ENCODE results near the gene HBE1. TPM values are rescaled to one million over a fixed set of nuclear protein-coding genes. Genes with fewer than 3 reads are reported as not detected.

The HBE1 gene
- polyA plus RNA-seq, 4 donors = 1.9 TPM; not detected in 3

- Histone ChIP-seq H3K27ac (ENCODE audit: low read depth in 1 of 3, low read length in 2 of 3) (no peak overlapping the region), H3K36me3 (ENCODE audit: control insufficient read depth in 3 of 3, insufficient read depth in 2 of 3, low read depth in 1 of 3, low read length in 3 of 3) (no peaks in the 10 kb centered on the region), H3K4me3 (ENCODE audit: low read depth in 1 of 3, low read length in 3 of 3) (no peak overlapping the region), H3K27me3 (ENCODE audit: control insufficient read depth in 3 of 3, insufficient read depth in 3 of 3, low read length in 3 of 3) (no peaks in the 10 kb centered on the region), H3K9me3 (ENCODE audit: control insufficient read depth in 2 of 2, insufficient read depth in 1 of 2, low read depth in 1 of 2, low read length in 1 of 2) (no peaks in the 10 kb centered on the region), H3K4me1 (ENCODE audit: control insufficient read depth in 3 of 3, insufficient read depth in 2 of 3, low read depth in 1 of 3, low read length in 2 of 3) (no peaks in the 10 kb centered on the region)
- FAIRE-seq (no peak), DNase-seq (no peak)
Measured at GRCh38 chr11:5239046-5239445, 30.7 kb downstream of the HBE1 start.

GRCh38 chr11:5238486-5238885 lies 31.3 kb downstream of the HBE1 start:
- no peaks in the 10 kb centered on the region for H3K9me3 ChIP-seq (ENCODE audit: control insufficient read depth in 2 of 2, insufficient read depth in 1 of 2, low read depth in 1 of 2, low read length in 1 of 2)
- H3K4me3 ChIP-seq (ENCODE audit: low read depth in 1 of 3, low read length in 3 of 3) = no peak overlapping the region
- H3K27me3 ChIP-seq (ENCODE audit: control insufficient read depth in 3 of 3, insufficient read depth in 3 of 3, low read length in 3 of 3) = no peaks in the 10 kb centered on the region
- H3K36me3 ChIP-seq (ENCODE audit: control insufficient read depth in 3 of 3, insufficient read depth in 2 of 3, low read depth in 1 of 3, low read length in 3 of 3) = no peaks in the 10 kb centered on the region
- WGBS, 3 donors = 34 to 55% (median 46%) methylated on average over 2 of the region's 2 CpGs
- FAIRE-seq (no peak), DNase-seq (no peak)
- no peak overlapping the region for H3K27ac ChIP-seq (ENCODE audit: low read depth in 1 of 3, low read length in 2 of 3)
- H3K4me1 ChIP-seq (ENCODE audit: control insufficient read depth in 3 of 3, insufficient read depth in 2 of 3, low read depth in 1 of 3, low read length in 2 of 3) = no peaks in the 10 kb centered on the region

GRCh38 chr11:5237420-5237819 lies 32.3 kb downstream of the HBE1 start:
- 49 to 86% (median 83%) methylated on average over 2 of the region's 2 CpGs for WGBS, 3 donors
- H3K27ac ChIP-seq (ENCODE audit: low read depth in 1 of 3, low read length in 2 of 3) = no peak overlapping the region
- no peaks in the 10 kb centered on the region for H3K36me3 ChIP-seq (ENCODE audit: control insufficient read depth in 3 of 3, insufficient read depth in 2 of 3, low read depth in 1 of 3, low read length in 3 of 3)
- H3K4me1 ChIP-seq (ENCODE audit: control insufficient read depth in 3 of 3, insufficient read depth in 2 of 3, low read depth in 1 of 3, low read length in 2 of 3) = no peaks in the 10 kb centered on the region
- FAIRE-seq = no peak
- no peak overlapping the region for H3K4me3 ChIP-seq (ENCODE audit: low read depth in 1 of 3, low read length in 3 of 3)
- H3K9me3 ChIP-seq (ENCODE audit: control insufficient read depth in 2 of 2, insufficient read depth in 1 of 2, low read depth in 1 of 2, low read length in 1 of 2) = no peaks in the 10 kb centered on the region
- no peak for DNase-seq
- no peaks in the 10 kb centered on the region for H3K27me3 ChIP-seq (ENCODE audit: control insufficient read depth in 3 of 3, insufficient read depth in 3 of 3, low read length in 3 of 3)

GRCh38 chr11:5235364-5236095 lies 34.2 kb downstream of the HBE1 start:
- no peak overlapping the region for H3K27ac ChIP-seq (ENCODE audit: low read depth in 1 of 3, low read length in 2 of 3)
- no peaks in the 10 kb centered on the region for H3K9me3 ChIP-seq (ENCODE audit: control insufficient read depth in 2 of 2, insufficient read depth in 1 of 2, low read depth in 1 of 2, low read length in 1 of 2)
- no peak for DNase-seq
- no peaks in the 10 kb centered on the region for H3K4me1 ChIP-seq (ENCODE audit: control insufficient read depth in 3 of 3, insufficient read depth in 2 of 3, low read depth in 1 of 3, low read length in 2 of 3)
- no peaks in the 10 kb centered on the region for H3K27me3 ChIP-seq (ENCODE audit: control insufficient read depth in 3 of 3, insufficient read depth in 3 of 3, low read length in 3 of 3)
- no peaks in the 10 kb centered on the region for H3K36me3 ChIP-seq (ENCODE audit: control insufficient read depth in 3 of 3, insufficient read depth in 2 of 3, low read depth in 1 of 3, low read length in 3 of 3)
- FAIRE-seq = no peak
- WGBS, 3 donors = 76 to 85% (median 84%) methylated on average over 5 of the region's 5 CpGs
- no peak overlapping the region for H3K4me3 ChIP-seq (ENCODE audit: low read depth in 1 of 3, low read length in 3 of 3)

- no peak for FAIRE-seq
- whole genome bisulfite sequencing, 3 donors = 46 to 60% (median 54%) methylated on average over 2 of the region's 2 CpGs
Measured at GRCh38 chr11:5234381-5234834, 35.3 kb downstream of the HBE1 start, which contains the start of gene HBD. Gene HBD, minus strand, starts transcription at chr11:5234483. Its CDS starts 50 bp downstream, at chr11:5234433.

GRCh38 chr11:5233307-5233706 lies 36.4 kb downstream of the HBE1 start:
- H3K4me3 ChIP-seq (ENCODE audit: low read depth in 1 of 3, low read length in 3 of 3) = no peak overlapping the region
- 47 to 77% (median 71%) methylated on average over 1 of the region's 1 CpG for WGBS, 3 donors
- H3K4me1 ChIP-seq (ENCODE audit: control insufficient read depth in 3 of 3, insufficient read depth in 2 of 3, low read depth in 1 of 3, low read length in 2 of 3) = no peaks in the 10 kb centered on the region
- no peaks in the 10 kb centered on the region for H3K36me3 ChIP-seq (ENCODE audit: control insufficient read depth in 3 of 3, insufficient read depth in 2 of 3, low read depth in 1 of 3, low read length in 3 of 3)
- H3K27ac ChIP-seq (ENCODE audit: low read depth in 1 of 3, low read length in 2 of 3) = no peak overlapping the region
- DNase-seq (no peak), FAIRE-seq (no peak)
- no peaks in the 10 kb centered on the region for H3K27me3 ChIP-seq (ENCODE audit: control insufficient read depth in 3 of 3, insufficient read depth in 3 of 3, low read length in 3 of 3)
- no peaks in the 10 kb centered on the region for H3K9me3 ChIP-seq (ENCODE audit: control insufficient read depth in 2 of 2, insufficient read depth in 1 of 2, low read depth in 1 of 2, low read length in 1 of 2)

More at GRCh38 chr11:5234381-5234834, 35.3 kb downstream of the HBE1 start, which contains the start of gene HBD:
- Histone ChIP-seq H3K36me3 (ENCODE audit: control insufficient read depth in 3 of 3, insufficient read depth in 2 of 3, low read depth in 1 of 3, low read length in 3 of 3) (no peaks in the 10 kb centered on the region), H3K27me3 (ENCODE audit: control insufficient read depth in 3 of 3, insufficient read depth in 3 of 3, low read length in 3 of 3) (no peaks in the 10 kb centered on the region), H3K9me3 (ENCODE audit: control insufficient read depth in 2 of 2, insufficient read depth in 1 of 2, low read depth in 1 of 2, low read length in 1 of 2) (no peaks in the 10 kb centered on the region), H3K4me3 (ENCODE audit: low read depth in 1 of 3, low read length in 3 of 3) (no peak within 1 kb of the TSS), H3K27ac (ENCODE audit: low read depth in 1 of 3, low read length in 2 of 3) (no peak within 1 kb of the TSS), H3K4me1 (ENCODE audit: control insufficient read depth in 3 of 3, insufficient read depth in 2 of 3, low read depth in 1 of 3, low read length in 2 of 3) (no peaks in the 10 kb centered on the region)
- no peak for DNase-seq

- Histone ChIP-seq H3K27ac (ENCODE audit: low read depth in 1 of 3, low read length in 2 of 3) (no peak overlapping the region), H3K27me3 (ENCODE audit: control insufficient read depth in 3 of 3, insufficient read depth in 3 of 3, low read length in 3 of 3) (no peaks in the 10 kb centered on the region), H3K9me3 (ENCODE audit: control insufficient read depth in 2 of 2, insufficient read depth in 1 of 2, low read depth in 1 of 2, low read length in 1 of 2) (no peaks in the 10 kb centered on the region), H3K4me3 (ENCODE audit: low read depth in 1 of 3, low read length in 3 of 3) (no peak overlapping the region), H3K4me1 (ENCODE audit: control insufficient read depth in 3 of 3, insufficient read depth in 2 of 3, low read depth in 1 of 3, low read length in 2 of 3) (no peaks in the 10 kb centered on the region), H3K36me3 (ENCODE audit: control insufficient read depth in 3 of 3, insufficient read depth in 2 of 3, low read depth in 1 of 3, low read length in 3 of 3) (no peaks in the 10 kb centered on the region)
- FAIRE-seq = no peak
- WGBS, 3 donors = 97 to 98% (median 97%) methylated on average over 2 of the region's 2 CpGs
- no peak for DNase-seq
Measured at GRCh38 chr11:5232821-5233220, 36.9 kb downstream of the HBE1 start.

- 56 to 68% (median 58%) methylated on average over 3 of the region's 3 CpGs for WGBS, 3 donors
- Histone ChIP-seq H3K4me1 (ENCODE audit: control insufficient read depth in 3 of 3, insufficient read depth in 2 of 3, low read depth in 1 of 3, low read length in 2 of 3) (no peaks in the 10 kb centered on the region), H3K27me3 (ENCODE audit: control insufficient read depth in 3 of 3, insufficient read depth in 3 of 3, low read length in 3 of 3) (no peaks in the 10 kb centered on the region), H3K36me3 (ENCODE audit: control insufficient read depth in 3 of 3, insufficient read depth in 2 of 3, low read depth in 1 of 3, low read length in 3 of 3) (no peaks in the 10 kb centered on the region), H3K9me3 (ENCODE audit: control insufficient read depth in 2 of 2, insufficient read depth in 1 of 2, low read depth in 1 of 2, low read length in 1 of 2) (no peaks in the 10 kb centered on the region), H3K4me3 (ENCODE audit: low read depth in 1 of 3, low read length in 3 of 3) (no peak overlapping the region), H3K27ac (ENCODE audit: low read depth in 1 of 3, low read length in 2 of 3) (no peak overlapping the region)
- FAIRE-seq (no peak), DNase-seq (no peak)
Measured at GRCh38 chr11:5232176-5232575, 37.6 kb downstream of the HBE1 start.

- no peaks in the 10 kb centered on the region for H3K9me3 ChIP-seq (ENCODE audit: control insufficient read depth in 2 of 2, insufficient read depth in 1 of 2, low read depth in 1 of 2, low read length in 1 of 2)
- no peaks in the 10 kb centered on the region for H3K4me1 ChIP-seq (ENCODE audit: control insufficient read depth in 3 of 3, insufficient read depth in 2 of 3, low read depth in 1 of 3, low read length in 2 of 3)
- no peak overlapping the region for H3K4me3 ChIP-seq (ENCODE audit: low read depth in 1 of 3, low read length in 3 of 3)
- no peak for DNase-seq
- WGBS, 3 donors = 77 to 88% (median 82%) methylated on average over 2 of the region's 2 CpGs
- FAIRE-seq = no peak
- no peaks in the 10 kb centered on the region for H3K27me3 ChIP-seq (ENCODE audit: control insufficient read depth in 3 of 3, insufficient read depth in 3 of 3, low read length in 3 of 3)
- H3K36me3 ChIP-seq (ENCODE audit: control insufficient read depth in 3 of 3, insufficient read depth in 2 of 3, low read depth in 1 of 3, low read length in 3 of 3) = no peaks in the 10 kb centered on the region
- H3K27ac ChIP-seq (ENCODE audit: low read depth in 1 of 3, low read length in 2 of 3) = no peak overlapping the region
Measured at GRCh38 chr11:5231111-5231510, 38.6 kb downstream of the HBE1 start.

Measured in small intestine (tissue), 7 donors.